Tibial nerve (tissue), 3 donors: Measurements from ENCODE around the gene SPATA13.

ENCODE experiments used
- CTCF ChIP-seq, 5 experiments: fragments of 200-600 bp in 3 of 5; fragments of 450-650 bp in 2 of 5; sonication (generic) in 3 of 5; IDR thresholded peaks; one replicate each; pipeline ENCODE4 v1.5.1; 2016 to 2019; ENCODE audit warnings: antibody characterized with exemption in 5 of 5, mild to moderate bottlenecking in 3 of 5, moderate library complexity in 2 of 5
- POLR2A ChIP-seq, 2 donors: fragments of 450-650 bp; IDR thresholded peaks; one replicate each; pipeline ENCODE4 v1.6.1; 2017; ENCODE audit warnings: antibody characterized with exemption in 2 of 2, mild to moderate bottlenecking in 2 of 2, moderate library complexity in 2 of 2

- TF ChIP-seq CTCF (IDR thresholded peaks at IDR 0.05) (no peak), POLR2A (IDR thresholded peaks at IDR 0.05) (no peak)
Observed at GRCh38 chr13:24241336-24241735, 80.8 kb downstream of the SPATA13 start.
